ES-I3 (cell line): ENCODE measurements around the gene CCSER1.
A peak's percentile ranks its signal among the peaks of the same experiment; 100 is the strongest.

ENCODE experiments used
- H3K36me3 ChIP-seq: 2 replicates; pipeline ENCODE4 v1.6.1; 2013; ENCODE audit warnings: mild to moderate bottlenecking, low read length, control low read depth, moderate library complexity; ENCODE audit not compliant: insufficient read depth
- H3K4me1 ChIP-seq: 2 replicates; pipeline ENCODE4 v1.6.1; 2013; ENCODE audit warnings: mild to moderate bottlenecking, control low read depth, low read length; ENCODE audit not compliant: insufficient read depth
- H3K9ac ChIP-seq: 2 replicates; pipeline ENCODE4 v1.6.1; 2013; ENCODE audit warnings: low read depth, mild to moderate bottlenecking, low read length, moderate library complexity
- H3K9me3 ChIP-seq: 2 replicates; pipeline ENCODE4 v1.6.1; 2013; ENCODE audit warnings: mild to moderate bottlenecking, low read length, moderate library complexity; ENCODE audit not compliant: control insufficient read depth, insufficient read depth

Gene CCSER1

GRCh38 chr4:90118527-90119195 lies 8.5 kb upstream of the CCSER1 start:
- Histone ChIP-seq H3K9ac (no peak overlapping the region), H3K4me1 (peaks cover 5% of the 10 kb centered on the region; the same call in 1 of the 2 replicates), H3K9me3 (no peaks in the 10 kb centered on the region), H3K36me3 (no peaks in the 10 kb centered on the region)

DNA sequence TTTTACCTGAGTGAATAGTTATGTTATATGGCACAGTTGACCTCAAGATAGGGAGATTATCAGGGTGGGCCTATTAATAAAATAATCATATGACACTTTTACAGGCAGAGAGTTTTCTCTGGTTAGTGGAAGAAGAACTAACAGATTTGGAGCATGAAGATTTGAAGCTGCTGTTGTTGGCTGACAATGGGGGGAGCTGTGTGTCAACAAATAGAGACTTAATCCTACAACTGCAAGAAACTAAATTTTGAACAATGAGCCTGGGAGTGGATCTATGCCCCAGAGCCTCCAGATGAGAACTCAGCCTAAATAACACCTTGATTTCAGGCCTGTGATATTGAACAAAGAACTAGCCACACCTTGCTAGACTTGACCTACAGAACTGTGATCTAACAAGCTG lies 7.2 kb upstream of the CCSER1 start:
- H3K9me3 ChIP-seq: no peaks in the 10 kb centered on the region
- H3K36me3 ChIP-seq: no peaks in the 10 kb centered on the region
- H3K4me1 ChIP-seq: peaks cover 5% of the 10 kb centered on the region; the same call in 1 of the 2 replicates
- H3K9ac ChIP-seq: no peak overlapping the region

- peaks cover 5% of the 10 kb centered on the region; the same call in 1 of the 2 replicates for H3K4me1 ChIP-seq
- H3K9me3 ChIP-seq: no peaks in the 10 kb centered on the region
- no peaks in the 10 kb centered on the region for H3K36me3 ChIP-seq
- no peak overlapping the region for H3K9ac ChIP-seq
Measured at GRCh38 chr4:90120815-90121214, 6.4 kb upstream of the CCSER1 start.

DNA sequence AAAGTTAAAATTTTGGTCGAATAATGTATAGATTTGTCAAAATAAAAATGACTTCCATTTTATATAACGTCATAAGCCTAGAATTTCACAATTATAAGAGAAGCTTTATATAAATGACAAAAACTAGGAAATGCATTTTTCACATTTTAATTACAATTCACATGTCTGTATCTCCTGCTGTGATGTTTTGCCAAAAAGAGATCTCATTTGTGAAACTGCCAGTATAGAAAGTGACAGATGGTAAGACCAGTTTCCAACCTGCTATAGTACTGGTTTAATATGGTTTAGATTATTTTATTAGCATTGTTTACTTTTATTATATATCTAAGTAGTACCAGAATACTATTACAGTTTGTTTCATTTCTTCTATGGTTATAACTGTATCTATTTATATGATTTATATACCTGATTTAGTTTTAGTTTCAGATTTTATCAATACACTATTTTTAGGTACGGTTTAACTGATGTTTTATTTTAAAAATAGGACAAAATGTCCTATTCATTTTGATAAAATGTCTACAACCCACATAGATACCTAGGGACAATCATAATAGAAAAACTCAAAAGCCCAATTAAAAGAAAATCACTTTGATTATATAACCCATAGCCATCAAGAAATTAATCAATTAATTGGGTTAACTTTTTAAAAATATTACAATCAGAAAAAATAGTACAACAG lies 5.4 kb upstream of the CCSER1 start:
- H3K36me3 ChIP-seq: no peaks in the 10 kb centered on the region
- peaks cover 5% of the 10 kb centered on the region; the same call in 1 of the 2 replicates for H3K4me1 ChIP-seq
- H3K9ac ChIP-seq: no peak overlapping the region
- no peaks in the 10 kb centered on the region for H3K9me3 ChIP-seq

GRCh38 chr4:90122355-90122748 lies 4.8 kb upstream of the CCSER1 start:
- no peaks in the 10 kb centered on the region for H3K9me3 ChIP-seq
- peaks cover 5% of the 10 kb centered on the region; the same call in 1 of the 2 replicates for H3K4me1 ChIP-seq
- no peaks in the 10 kb centered on the region for H3K36me3 ChIP-seq
- no peak overlapping the region for H3K9ac ChIP-seq

DNA sequence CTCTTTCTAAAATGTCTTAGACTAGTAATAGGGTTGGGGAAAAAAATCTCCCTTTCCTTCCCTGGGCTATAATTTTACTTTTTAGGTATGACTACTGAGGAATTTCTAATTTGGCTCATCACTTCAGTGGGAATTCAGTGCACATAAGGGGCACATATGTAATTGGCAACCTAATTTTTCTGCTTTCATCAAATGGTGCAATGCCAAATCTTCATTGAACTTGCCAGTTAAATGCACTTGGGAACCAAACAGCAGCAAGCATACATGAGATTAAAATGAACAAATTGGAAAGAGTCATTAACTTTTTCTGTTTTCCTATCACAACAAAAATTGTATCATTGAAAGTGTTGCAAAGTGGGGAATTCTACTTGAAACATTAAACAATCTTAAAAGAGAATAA lies 2.9 kb upstream of the CCSER1 start:
- no peak overlapping the region for H3K9ac ChIP-seq
- no peaks in the 10 kb centered on the region for H3K9me3 ChIP-seq
- H3K4me1 ChIP-seq: peaks cover 5% of the 10 kb centered on the region; the same call in 1 of the 2 replicates
- H3K36me3 ChIP-seq: no peaks in the 10 kb centered on the region

DNA sequence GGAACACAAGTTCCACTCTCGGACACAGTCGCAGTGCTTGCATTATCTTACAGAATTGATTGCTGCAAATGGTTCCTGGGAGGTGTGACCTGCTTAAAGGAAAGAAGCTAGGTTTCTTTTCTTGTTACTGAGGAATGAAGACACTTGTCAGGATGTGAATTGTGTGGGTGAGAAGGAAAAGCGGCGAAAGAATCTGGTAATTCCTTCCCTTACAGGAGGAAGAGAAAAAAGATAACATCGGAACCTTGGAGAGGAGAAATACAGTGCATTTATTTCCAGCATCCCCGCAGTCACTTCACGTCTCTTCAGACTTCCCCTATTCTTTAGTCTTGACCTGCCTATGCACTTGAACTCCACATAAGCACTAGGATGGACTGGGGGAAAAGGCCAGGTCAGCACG lies 389 bp upstream of the CCSER1 start:
- Histone ChIP-seq H3K4me1 (peaks cover 5% of the 10 kb centered on the region; the same call in 1 of the 2 replicates), H3K9me3 (no peaks in the 10 kb centered on the region), H3K9ac (peak overlapping the region; percentile 80; the same call in 1 of the 2 replicates), H3K36me3 (no peaks in the 10 kb centered on the region)

DNA sequence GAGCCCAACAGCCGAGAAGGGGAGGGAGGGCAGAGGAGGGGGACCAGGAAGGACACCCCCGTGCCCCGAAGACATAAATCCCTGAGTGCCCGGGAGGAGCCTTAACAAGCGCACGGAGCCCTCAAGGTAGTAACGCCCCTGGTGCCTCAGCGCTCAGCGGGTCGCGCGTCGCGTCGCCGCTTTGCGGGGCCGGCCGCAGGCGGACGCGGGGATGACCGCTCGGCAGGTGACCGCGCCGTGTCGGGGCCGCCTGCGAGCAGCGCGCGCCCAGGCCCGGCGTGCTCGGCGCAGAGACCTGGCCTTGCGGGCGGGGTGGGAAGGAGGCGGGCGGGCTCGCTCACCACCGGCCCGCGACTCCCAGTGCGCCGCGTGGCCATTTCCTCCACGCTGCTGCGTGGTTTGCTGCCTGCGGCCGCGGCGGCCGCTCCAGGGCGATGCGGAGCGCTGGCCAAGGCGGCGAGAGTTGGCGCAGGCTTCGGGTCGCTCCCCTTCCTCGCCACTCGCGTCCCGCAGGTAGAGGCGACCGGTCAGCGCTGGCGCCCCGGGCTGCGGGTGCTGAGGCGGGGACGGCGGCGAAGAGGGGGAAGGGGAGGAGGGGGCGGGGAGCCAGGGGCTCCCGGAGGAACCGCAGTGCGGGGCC lies 632 bp downstream of the CCSER1 start:
- Histone ChIP-seq H3K4me1 (peaks cover 5% of the 10 kb centered on the region; the same call in 1 of the 2 replicates), H3K9ac (peak overlapping the region; percentile 80; the same call in 1 of the 2 replicates), H3K9me3 (no peaks in the 10 kb centered on the region), H3K36me3 (no peaks in the 10 kb centered on the region)

DNA sequence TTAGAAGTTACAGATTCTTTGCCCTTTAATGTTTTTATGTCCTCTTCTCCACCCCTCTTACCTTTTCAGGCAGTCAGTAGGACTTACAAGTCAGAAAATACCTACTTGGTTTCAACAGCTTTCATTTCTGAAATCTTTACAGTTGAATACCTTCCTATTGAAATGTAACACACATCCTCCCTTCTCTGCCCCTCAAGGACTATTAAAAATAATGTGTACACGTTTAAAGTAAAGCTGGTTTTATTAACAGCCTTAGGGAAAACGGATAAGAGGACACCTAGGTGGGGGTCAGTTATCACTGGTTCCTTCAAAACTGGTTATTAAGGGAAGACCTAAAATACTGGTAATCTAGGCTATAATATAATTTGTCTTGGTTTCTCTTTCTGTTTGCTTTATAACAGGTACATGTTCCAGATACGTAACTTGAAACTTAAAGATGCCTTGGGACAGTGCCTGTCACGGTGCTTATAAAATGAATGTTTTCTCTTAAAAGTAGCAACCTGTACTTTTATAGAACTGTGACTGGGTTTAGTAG lies 1.8 kb downstream of the CCSER1 start:
- no peaks in the 10 kb centered on the region for H3K9me3 ChIP-seq
- H3K4me1 ChIP-seq: no peaks in the 10 kb centered on the region
- H3K9ac ChIP-seq: peak overlapping the region; percentile 80; the same call in 1 of the 2 replicates
- H3K36me3 ChIP-seq: no peaks in the 10 kb centered on the region

GRCh38 chr4:90130076-90130475 lies 2.9 kb downstream of the CCSER1 start:
- no peaks in the 10 kb centered on the region for H3K36me3 ChIP-seq
- no peaks in the 10 kb centered on the region for H3K9me3 ChIP-seq
- no peaks in the 10 kb centered on the region for H3K4me1 ChIP-seq
- no peak overlapping the region for H3K9ac ChIP-seq

GRCh38 chr4:90137555-90137954 lies 10.4 kb downstream of the CCSER1 start:
- H3K4me1 ChIP-seq: no peaks in the 10 kb centered on the region
- H3K9me3 ChIP-seq: no peaks in the 10 kb centered on the region
- no peak overlapping the region for H3K9ac ChIP-seq
- H3K36me3 ChIP-seq: no peaks in the 10 kb centered on the region

- H3K36me3 ChIP-seq: no peaks in the 10 kb centered on the region
- no peak overlapping the region for H3K9ac ChIP-seq
- H3K9me3 ChIP-seq: no peaks in the 10 kb centered on the region
- H3K4me1 ChIP-seq: 0 out of 2 replicates have a peak, but pooled peaks cover 3% of the 10 kb centered on the region
Measured at GRCh38 chr4:90142081-90142480, 14.9 kb downstream of the CCSER1 start.

GRCh38 chr4:90145319-90145718 lies 18.1 kb downstream of the CCSER1 start:
- Histone ChIP-seq H3K4me1 (0 out of 2 replicates have a peak, but pooled peaks cover 3% of the 10 kb centered on the region), H3K36me3 (no peaks in the 10 kb centered on the region), H3K9me3 (no peaks in the 10 kb centered on the region), H3K9ac (no peak overlapping the region)

GRCh38 chr4:90146306-90146705 lies 19.1 kb downstream of the CCSER1 start:
- Histone ChIP-seq H3K9ac (no peak overlapping the region), H3K9me3 (no peaks in the 10 kb centered on the region), H3K4me1 (0 out of 2 replicates have a peak, but pooled peaks cover 3% of the 10 kb centered on the region), H3K36me3 (no peaks in the 10 kb centered on the region)
